OCI-LY1 (cell line): ENCODE measurements around the gene TMEM131.

Source experiments
- EZH2 ChIP-seq: fragments of 200-600 bp; sonication (generic), shearing (Covaris generic); IDR thresholded peaks from 2 replicates; pipeline ENCODE4 v1.8.0; 2017; ENCODE audit warnings: borderline replicate concordance, mixed run types, mild to moderate bottlenecking, antibody characterized with exemption, low read length, moderate library complexity, mixed read lengths
- TF ChIP-seq, protein P1 (sequence below): fragments of 200-600 bp; sonication (generic), shearing (Covaris generic); IDR thresholded peaks from 2 replicates; pipeline ENCODE4 v1.5.1; 2017; ENCODE audit warnings: mild to moderate bottlenecking, antibody characterized with exemption, low read length, moderate library complexity, mixed read lengths

DNA sequence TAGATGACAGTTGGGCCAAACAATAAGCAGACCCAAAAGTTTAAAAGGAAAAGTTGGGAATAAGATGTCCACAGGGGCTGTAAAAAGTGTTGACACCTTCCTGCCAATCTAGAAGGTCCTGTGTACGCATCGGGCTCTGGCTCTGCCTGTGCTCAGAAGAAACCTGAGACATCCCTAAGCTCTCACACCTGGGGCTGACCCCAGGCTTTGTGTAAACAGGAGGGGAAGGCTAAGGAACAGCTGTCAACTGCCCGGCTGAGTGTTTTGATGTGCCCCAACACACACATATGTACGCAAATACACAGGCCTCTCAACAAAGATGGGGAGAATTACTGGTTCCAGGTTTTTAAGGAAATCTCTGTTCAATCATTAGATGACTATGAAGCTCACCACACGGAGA, 59.5 kb downstream of the TMEM131 start:
- TF ChIP-seq, protein P1, sequence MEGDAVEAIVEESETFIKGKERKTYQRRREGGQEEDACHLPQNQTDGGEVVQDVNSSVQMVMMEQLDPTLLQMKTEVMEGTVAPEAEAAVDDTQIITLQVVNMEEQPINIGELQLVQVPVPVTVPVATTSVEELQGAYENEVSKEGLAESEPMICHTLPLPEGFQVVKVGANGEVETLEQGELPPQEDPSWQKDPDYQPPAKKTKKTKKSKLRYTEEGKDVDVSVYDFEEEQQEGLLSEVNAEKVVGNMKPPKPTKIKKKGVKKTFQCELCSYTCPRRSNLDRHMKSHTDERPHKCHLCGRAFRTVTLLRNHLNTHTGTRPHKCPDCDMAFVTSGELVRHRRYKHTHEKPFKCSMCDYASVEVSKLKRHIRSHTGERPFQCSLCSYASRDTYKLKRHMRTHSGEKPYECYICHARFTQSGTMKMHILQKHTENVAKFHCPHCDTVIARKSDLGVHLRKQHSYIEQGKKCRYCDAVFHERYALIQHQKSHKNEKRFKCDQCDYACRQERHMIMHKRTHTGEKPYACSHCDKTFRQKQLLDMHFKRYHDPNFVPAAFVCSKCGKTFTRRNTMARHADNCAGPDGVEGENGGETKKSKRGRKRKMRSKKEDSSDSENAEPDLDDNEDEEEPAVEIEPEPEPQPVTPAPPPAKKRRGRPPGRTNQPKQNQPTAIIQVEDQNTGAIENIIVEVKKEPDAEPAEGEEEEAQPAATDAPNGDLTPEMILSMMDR, result no peak
- no peak for TF ChIP-seq EZH2
